GM23338 (cell line): Measurements from ENCODE around the gene OR1L1. TPM values are rescaled to one million over a fixed set of nuclear protein-coding genes. Genes with fewer than 3 reads are reported as not detected.

Experiments
- ATAC-seq: fragments of 200-7000 bp; cut with Tn5 transposase; 3 replicates; pipeline ENCODE4 v1.9.1; 2020
- DNase-seq: peaks from one replicate; pipeline ENCODE4 v3.0.0-alpha.2; 2015; ENCODE audit warnings: low spot score
- H2AFZ ChIP-seq: fragments of 200-600 bp; sonication (generic); 2 replicates; pipeline ENCODE4 v1.8.0; 2016; ENCODE audit warnings: antibody characterized with exemption, mild to moderate bottlenecking, moderate library complexity
- H3F3A ChIP-seq: fragments of 200-600 bp; sonication (generic); replicated peaks from 2 replicates; pipeline ENCODE4 v1.8.0; 2017; ENCODE audit warnings: antibody characterized with exemption, mixed run types, low read depth
- H3K27ac ChIP-seq: fragments of 200-600 bp; sonication (generic); 2 replicates; pipeline ENCODE4 v1.6.1; 2016; ENCODE audit warnings: low read depth
- H3K27me3 ChIP-seq: fragments of 200-600 bp; sonication (generic); 2 replicates; pipeline ENCODE4 v1.8.0; 2016; ENCODE audit warnings: mild to moderate bottlenecking, mixed run types, moderate library complexity; ENCODE audit not compliant: insufficient read depth
- H3K36me3 ChIP-seq: fragments of 200-600 bp; sonication (generic); 2 replicates; pipeline ENCODE4 v1.8.0; 2016; ENCODE audit warnings: mild to moderate bottlenecking; ENCODE audit not compliant: insufficient read depth
- H3K4me1 ChIP-seq: fragments of 200-600 bp; sonication (generic); 2 replicates; pipeline ENCODE4 v1.8.0; 2016; ENCODE audit warnings: mild to moderate bottlenecking, moderate library complexity; ENCODE audit not compliant: insufficient read depth
- H3K4me2 ChIP-seq: fragments of 200-600 bp; sonication (generic); 2 replicates; pipeline ENCODE4 v1.7.1; 2017; ENCODE audit warnings: mixed run types
- H3K4me3 ChIP-seq: fragments of 200-600 bp; sonication (generic); 2 replicates; pipeline ENCODE4 v1.6.1; 2016; ENCODE audit warnings: mixed run types
- H3K79me2 ChIP-seq: fragments of 200-600 bp; sonication (generic); replicated peaks from 2 replicates; pipeline ENCODE4 v1.8.0; 2017; ENCODE audit warnings: mild to moderate bottlenecking; ENCODE audit not compliant: insufficient read depth
- H3K9me2 ChIP-seq: fragments of 200-600 bp; sonication (generic); 2 replicates; pipeline ENCODE4 v1.8.0; 2017; ENCODE audit not compliant: insufficient read depth
- H4K20me1 ChIP-seq: fragments of 200-600 bp; sonication (generic); replicated peaks from 2 replicates; pipeline ENCODE4 v1.8.0; 2017; ENCODE audit warnings: mild to moderate bottlenecking; ENCODE audit not compliant: insufficient read depth
- H3K27ac Mint-ChIP-seq: 2 replicates; pipeline ENCODE4 v1.8.0; 2020; ENCODE audit warnings: inconsistent platforms, mild to moderate bottlenecking, moderate library complexity, mixed read lengths
- H3K27me3 Mint-ChIP-seq: 3 replicates; pipeline ENCODE4 v1.8.0; 2022; ENCODE audit warnings: low read depth, mild to moderate bottlenecking, moderate library complexity, mixed read lengths, inconsistent platforms; ENCODE audit not compliant: insufficient read depth, poor library complexity
- H3K36me3 Mint-ChIP-seq: 3 replicates; pipeline ENCODE4 v1.8.0; 2021; ENCODE audit warnings: low read depth, mild to moderate bottlenecking, inconsistent platforms, moderate library complexity, mixed read lengths
- H3K4me1 Mint-ChIP-seq: 3 replicates; pipeline ENCODE4 v1.8.0; 2020; ENCODE audit warnings: mild to moderate bottlenecking, inconsistent platforms, mixed read lengths
- H3K4me3 Mint-ChIP-seq: 3 replicates; pipeline ENCODE4 v1.8.0; 2021; ENCODE audit warnings: moderate library complexity, mild to moderate bottlenecking, inconsistent platforms, mixed read lengths
- H3K9me3 Mint-ChIP-seq: 3 replicates; pipeline ENCODE4 v1.8.0; 2020; ENCODE audit warnings: moderate library complexity, mild to moderate bottlenecking, inconsistent platforms, mixed read lengths
- CREB1 ChIP-seq: fragments of 250-450 bp; sonication (Bioruptor Pico); IDR thresholded peaks from 2 replicates; pipeline ENCODE4 v1.5.0; 2020; ENCODE audit warnings: low read depth, mild to moderate bottlenecking, moderate library complexity
- CTCF ChIP-seq, 2 experiments: fragments of 200-600 bp in 1 of 2; sonication (generic) in 1 of 2; conservative IDR thresholded peaks; 2 replicates each; pipeline versions ENCODE4 v1.5.1 to v1.6.1; 2016 to 2017; ENCODE audit warnings: antibody characterized with exemption in 2 of 2, low read depth in 2 of 2, mild to moderate bottlenecking in 2 of 2, moderate library complexity in 1 of 2
- EZH2 ChIP-seq: fragments of 200-600 bp; sonication (generic); IDR thresholded peaks from one replicate; pipeline ENCODE4 v1.8.0; 2017; ENCODE audit warnings: antibody characterized with exemption, mild to moderate bottlenecking, low read depth; ENCODE audit not compliant: unreplicated experiment
- EZH2phosphoT487 ChIP-seq: fragments of 200-600 bp; sonication (generic); IDR thresholded peaks from one replicate; pipeline ENCODE4 v1.8.1; 2018; ENCODE audit warnings: antibody characterized with exemption; ENCODE audit not compliant: unreplicated experiment
- NANOG ChIP-seq: IDR thresholded peaks from 2 replicates; pipeline ENCODE4 v1.6.1; 2016; ENCODE audit warnings: antibody characterized with exemption, borderline replicate concordance
- POLR2AphosphoS5 ChIP-seq: IDR thresholded peaks from 2 replicates; pipeline ENCODE4 v1.6.1; 2016; ENCODE audit warnings: antibody characterized with exemption, low read depth
- REST ChIP-seq: IDR thresholded peaks from one replicate; pipeline ENCODE4 v1.6.1; 2018; ENCODE audit warnings: antibody characterized with exemption; ENCODE audit not compliant: unreplicated experiment
- STAT1 ChIP-seq: IDR thresholded peaks from one replicate; pipeline ENCODE4 v1.6.1; 2016; ENCODE audit warnings: antibody characterized with exemption; ENCODE audit not compliant: unreplicated experiment
- polyA plus RNA-seq: library from polyadenylated mRNA; unstranded; fragments of >200 nt; fragmentation: Nextera tagmentation; extraction: Ambion mirVana; gene quantifications from 2 replicates; pipeline ENCODE4 v1.2.1, GENCODE V29; 2016
- total RNA-seq: library from RNA; depleted of rRNA; stranded (reverse); fragments of >200 nt; shearing (Covaris generic); gene quantifications from 2 replicates; pipeline ENCODE4 v1.2.3, GENCODE V29; 2014
- TF ChIP-seq, protein P1 (sequence below): fragments of 250-450 bp; sonication (Bioruptor Pico); IDR thresholded peaks from 2 replicates; pipeline ENCODE4 v1.5.0; 2020; ENCODE audit warnings: mild to moderate bottlenecking, moderate library complexity
- TF ChIP-seq, protein P2 (sequence below): IDR thresholded peaks from 2 replicates; pipeline ENCODE4 v1.6.1; 2016; ENCODE audit warnings: antibody characterized with exemption

The OR1L1 gene
- total and polyA plus RNA-seq, 2 experiments from 2014 or later: not detected

DNA sequence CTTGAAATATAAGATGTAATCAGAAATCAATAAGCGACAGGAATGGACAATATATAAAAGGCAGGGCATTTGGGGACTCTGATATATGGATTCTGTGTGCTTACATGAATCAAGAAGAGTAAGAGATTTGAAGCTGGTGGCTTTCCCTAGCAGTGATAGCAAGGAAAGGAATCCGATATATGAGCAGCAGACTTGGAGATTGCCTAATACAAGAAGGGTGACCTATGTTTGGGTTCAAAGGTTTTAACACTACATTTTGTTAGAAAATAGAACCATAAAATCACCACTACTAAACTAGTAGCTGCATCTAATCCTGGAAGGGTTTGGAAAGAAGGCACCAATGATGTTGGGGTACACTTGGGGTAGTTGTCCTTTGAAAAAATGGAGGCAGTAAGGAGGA lies 11.0 kb downstream of the OR1L1 start:
- Histone ChIP-seq H3K79me2 (no peaks in the 10 kb centered on the region), H3K4me3 (no peak overlapping the region), H3K27ac (no peak overlapping the region), H3K27me3 (no peaks in the 10 kb centered on the region), H3F3A (no peaks in the 10 kb centered on the region), H2AFZ (no peak overlapping the region), H3K9me2 (no peaks in the 10 kb centered on the region), H3K36me3 (no peaks in the 10 kb centered on the region), H3K4me1 (no peaks in the 10 kb centered on the region), H3K4me2 (no peak overlapping the region), H4K20me1 (no peaks in the 10 kb centered on the region)
- Mint-ChIP-seq H3K27ac (no peak overlapping the region), H3K4me3 (no peak overlapping the region), H3K4me1 (no peaks in the 10 kb centered on the region), H3K9me3 (peaks cover 95% of the 10 kb centered on the region), H3K36me3 (peaks cover 10% of the 10 kb centered on the region; the same call in 2 of the 3 replicates), H3K27me3 (peaks cover 1% of the 10 kb centered on the region)
- no peak for DNase-seq
- ATAC-seq: no peak
- TF ChIP-seq EZH2: no peak

DNA sequence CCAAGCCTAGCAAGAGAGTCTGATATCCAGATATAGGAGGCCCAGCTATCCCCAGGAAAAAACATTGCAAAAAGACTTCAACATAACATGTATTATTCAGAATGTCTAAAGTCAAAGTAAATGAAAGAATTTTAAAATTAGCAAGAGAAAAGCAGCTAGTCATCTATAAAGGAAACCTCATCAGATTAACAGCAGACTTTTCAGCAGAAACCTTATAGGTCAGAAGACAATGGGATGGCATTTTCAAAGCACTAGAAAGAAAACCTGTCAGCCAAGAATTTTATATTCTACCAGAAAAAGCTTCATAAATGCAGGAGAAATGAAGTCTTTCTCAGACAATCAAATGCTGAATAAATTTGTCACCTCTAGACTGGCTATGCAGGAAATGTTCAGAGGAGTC lies 23.3 kb downstream of the OR1L1 start:
- H3K4me3 Mint-ChIP-seq: no peak overlapping the region
- Histone ChIP-seq H4K20me1 (no peaks in the 10 kb centered on the region), H3K79me2 (no peaks in the 10 kb centered on the region), H3K4me3 (no peak overlapping the region), H3F3A (no peaks in the 10 kb centered on the region), H3K4me2 (no peak overlapping the region), H3K36me3 (no peaks in the 10 kb centered on the region), H3K9me2 (no peaks in the 10 kb centered on the region), H3K27ac (no peak overlapping the region), H2AFZ (no peak overlapping the region), H3K27me3 (no peaks in the 10 kb centered on the region), H3K4me1 (no peaks in the 10 kb centered on the region)
- H3K27me3 Mint-ChIP-seq: no peaks in the 10 kb centered on the region
- ATAC-seq (no peak), DNase-seq (no peak)
- peaks cover 93% of the 10 kb centered on the region for H3K9me3 Mint-ChIP-seq
- H3K36me3 Mint-ChIP-seq: peaks cover 9% of the 10 kb centered on the region; the same call in 2 of the 3 replicates
- no peak overlapping the region for H3K27ac Mint-ChIP-seq
- H3K4me1 Mint-ChIP-seq: no peaks in the 10 kb centered on the region
- no peak for TF ChIP-seq REST
- no peak for TF ChIP-seq NANOG
- no peak for TF ChIP-seq CTCF (conservative IDR thresholded peaks at IDR 0.05; ENCODE audit: low read depth in 2 of 2)
- TF ChIP-seq POLR2AphosphoS5: no peak
- TF ChIP-seq, protein P1, sequence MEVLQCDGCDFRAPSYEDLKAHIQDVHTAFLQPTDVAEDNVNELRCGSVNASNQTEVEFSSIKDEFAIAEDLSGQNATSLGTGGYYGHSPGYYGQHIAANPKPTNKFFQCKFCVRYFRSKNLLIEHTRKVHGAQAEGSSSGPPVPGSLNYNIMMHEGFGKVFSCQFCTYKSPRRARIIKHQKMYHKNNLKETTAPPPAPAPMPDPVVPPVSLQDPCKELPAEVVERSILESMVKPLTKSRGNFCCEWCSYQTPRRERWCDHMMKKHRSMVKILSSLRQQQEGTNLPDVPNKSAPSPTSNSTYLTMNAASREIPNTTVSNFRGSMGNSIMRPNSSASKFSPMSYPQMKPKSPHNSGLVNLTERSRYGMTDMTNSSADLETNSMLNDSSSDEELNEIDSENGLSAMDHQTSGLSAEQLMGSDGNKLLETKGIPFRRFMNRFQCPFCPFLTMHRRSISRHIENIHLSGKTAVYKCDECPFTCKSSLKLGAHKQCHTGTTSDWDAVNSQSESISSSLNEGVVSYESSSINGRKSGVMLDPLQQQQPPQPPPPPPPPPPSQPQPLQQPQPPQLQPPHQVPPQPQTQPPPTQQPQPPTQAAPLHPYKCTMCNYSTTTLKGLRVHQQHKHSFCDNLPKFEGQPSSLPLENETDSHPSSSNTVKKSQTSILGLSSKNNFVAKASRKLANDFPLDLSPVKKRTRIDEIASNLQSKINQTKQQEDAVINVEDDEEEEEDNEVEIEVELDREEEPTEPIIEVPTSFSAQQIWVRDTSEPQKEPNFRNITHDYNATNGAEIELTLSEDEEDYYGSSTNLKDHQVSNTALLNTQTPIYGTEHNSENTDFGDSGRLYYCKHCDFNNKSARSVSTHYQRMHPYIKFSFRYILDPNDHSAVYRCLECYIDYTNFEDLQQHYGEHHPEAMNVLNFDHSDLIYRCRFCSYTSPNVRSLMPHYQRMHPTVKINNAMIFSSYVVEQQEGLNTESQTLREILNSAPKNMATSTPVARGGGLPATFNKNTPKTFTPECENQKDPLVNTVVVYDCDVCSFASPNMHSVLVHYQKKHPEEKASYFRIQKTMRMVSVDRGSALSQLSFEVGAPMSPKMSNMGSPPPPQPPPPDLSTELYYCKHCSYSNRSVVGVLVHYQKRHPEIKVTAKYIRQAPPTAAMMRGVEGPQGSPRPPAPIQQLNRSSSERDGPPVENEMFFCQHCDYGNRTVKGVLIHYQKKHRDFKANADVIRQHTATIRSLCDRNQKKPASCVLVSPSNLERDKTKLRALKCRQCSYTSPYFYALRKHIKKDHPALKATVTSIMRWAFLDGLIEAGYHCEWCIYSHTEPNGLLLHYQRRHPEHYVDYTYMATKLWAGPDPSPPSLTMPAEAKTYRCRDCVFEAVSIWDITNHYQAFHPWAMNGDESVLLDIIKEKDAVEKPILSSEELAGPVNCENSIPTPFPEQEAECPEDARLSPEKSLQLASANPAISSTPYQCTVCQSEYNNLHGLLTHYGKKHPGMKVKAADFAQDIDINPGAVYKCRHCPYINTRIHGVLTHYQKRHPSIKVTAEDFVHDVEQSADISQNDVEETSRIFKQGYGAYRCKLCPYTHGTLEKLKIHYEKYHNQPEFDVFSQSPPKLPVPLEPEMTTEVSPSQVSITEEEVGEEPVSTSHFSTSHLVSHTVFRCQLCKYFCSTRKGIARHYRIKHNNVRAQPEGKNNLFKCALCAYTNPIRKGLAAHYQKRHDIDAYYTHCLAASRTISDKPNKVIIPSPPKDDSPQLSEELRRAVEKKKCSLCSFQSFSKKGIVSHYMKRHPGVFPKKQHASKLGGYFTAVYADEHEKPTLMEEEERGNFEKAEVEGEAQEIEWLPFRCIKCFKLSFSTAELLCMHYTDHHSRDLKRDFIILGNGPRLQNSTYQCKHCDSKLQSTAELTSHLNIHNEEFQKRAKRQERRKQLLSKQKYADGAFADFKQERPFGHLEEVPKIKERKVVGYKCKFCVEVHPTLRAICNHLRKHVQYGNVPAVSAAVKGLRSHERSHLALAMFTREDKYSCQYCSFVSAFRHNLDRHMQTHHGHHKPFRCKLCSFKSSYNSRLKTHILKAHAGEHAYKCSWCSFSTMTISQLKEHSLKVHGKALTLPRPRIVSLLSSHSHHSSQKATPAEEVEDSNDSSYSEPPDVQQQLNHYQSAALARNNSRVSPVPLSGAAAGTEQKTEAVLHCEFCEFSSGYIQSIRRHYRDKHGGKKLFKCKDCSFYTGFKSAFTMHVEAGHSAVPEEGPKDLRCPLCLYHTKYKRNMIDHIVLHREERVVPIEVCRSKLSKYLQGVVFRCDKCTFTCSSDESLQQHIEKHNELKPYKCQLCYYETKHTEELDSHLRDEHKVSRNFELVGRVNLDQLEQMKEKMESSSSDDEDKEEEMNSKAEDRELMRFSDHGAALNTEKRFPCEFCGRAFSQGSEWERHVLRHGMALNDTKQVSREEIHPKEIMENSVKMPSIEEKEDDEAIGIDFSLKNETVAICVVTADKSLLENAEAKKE (CRISPR knock-in tag): no peak
- no peak for TF ChIP-seq EZH2phosphoT487
- no peak for TF ChIP-seq EZH2
- TF ChIP-seq STAT1: no peak
- TF ChIP-seq CREB1: no peak
- TF ChIP-seq, protein P2, sequence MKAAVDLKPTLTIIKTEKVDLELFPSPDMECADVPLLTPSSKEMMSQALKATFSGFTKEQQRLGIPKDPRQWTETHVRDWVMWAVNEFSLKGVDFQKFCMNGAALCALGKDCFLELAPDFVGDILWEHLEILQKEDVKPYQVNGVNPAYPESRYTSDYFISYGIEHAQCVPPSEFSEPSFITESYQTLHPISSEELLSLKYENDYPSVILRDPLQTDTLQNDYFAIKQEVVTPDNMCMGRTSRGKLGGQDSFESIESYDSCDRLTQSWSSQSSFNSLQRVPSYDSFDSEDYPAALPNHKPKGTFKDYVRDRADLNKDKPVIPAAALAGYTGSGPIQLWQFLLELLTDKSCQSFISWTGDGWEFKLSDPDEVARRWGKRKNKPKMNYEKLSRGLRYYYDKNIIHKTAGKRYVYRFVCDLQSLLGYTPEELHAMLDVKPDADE: no peak
